ENCODE results near the gene HEXIM1. TPM values are rescaled to one million over a fixed set of nuclear protein-coding genes. Genes with fewer than 3 reads are reported as not detected.

The HEXIM1 gene
- total RNA-seq, 4 donors from 2014 or later, result 22.2 to 35.2 (median 29.7) TPM

- Histone ChIP-seq H3K27ac (no peak overlapping the region), H3K4me3 (no peak overlapping the region), H3K4me1 (peaks cover 0 to 82% (median 29%) of the 10 kb centered on the region in 4 donors), H3K27me3 (no peaks in the 10 kb centered on the region), H3K9me3 (no peaks in the 10 kb centered on the region), H3K36me3 (peaks cover 0 to 7% (median 0%) of the 10 kb centered on the region in 3 donors)
- WGBS, 2 donors, result 95% methylated on average over 8 of the region's 8 CpGs
- no peak for DNase-seq (ENCODE audit: low spot score in 2 of 2)
- TF ChIP-seq POLR2A (IDR thresholded peaks at IDR 0.05) (no peak), EP300 (IDR thresholded peaks at IDR 0.05) (no peak), CTCF (IDR thresholded peaks at IDR 0.05) (no peak)
These were observed 22.8 kb upstream of the HEXIM1 start for GRCh38 chr17:45125509-45125908.

DNA sequence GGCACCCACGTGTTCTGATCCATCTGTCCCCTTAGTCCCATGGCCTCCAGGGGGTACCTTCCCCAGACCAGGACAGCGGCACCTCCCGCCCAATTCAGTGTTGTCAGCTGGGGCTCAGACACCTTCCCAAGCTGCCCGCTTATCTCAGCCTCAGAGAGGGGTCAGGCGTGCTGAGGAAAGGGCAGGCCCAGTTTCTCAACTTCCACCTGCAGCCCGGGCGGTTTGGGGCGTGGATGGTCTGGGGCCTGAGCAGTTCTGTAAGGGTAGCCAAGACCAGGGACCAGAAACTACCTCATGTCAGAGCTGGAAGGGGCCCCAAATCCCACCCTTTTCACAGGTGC, 21.1 kb upstream of the HEXIM1 start:
- peak overlapping the region in 2 of 4 donors; percentile 87 to 100 for H3K27ac ChIP-seq
- WGBS, 2 donors, result 83 to 92% methylated on average over 5 to 8 of the region's 8 CpGs
- H3K4me1 ChIP-seq, result peaks cover 0 to 90% (median 36%) of the 10 kb centered on the region in 4 donors
- no peak for DNase-seq (ENCODE audit: low spot score in 2 of 2)
- no peaks in the 10 kb centered on the region for H3K36me3 ChIP-seq
- no peaks in the 10 kb centered on the region for H3K27me3 ChIP-seq
- TF ChIP-seq EP300 (IDR thresholded peaks at IDR 0.05), result no peak
- no peak for TF ChIP-seq CTCF (IDR thresholded peaks at IDR 0.05)
- no peak for TF ChIP-seq POLR2A (IDR thresholded peaks at IDR 0.05)
- no peak overlapping the region for H3K4me3 ChIP-seq
- no peaks in the 10 kb centered on the region for H3K9me3 ChIP-seq

GRCh38 chr17:45127548-45128300, 20.6 kb upstream of the HEXIM1 start:
- Histone ChIP-seq H3K4me1 (peaks cover 0 to 84% (median 36%) of the 10 kb centered on the region in 4 donors), H3K36me3 (no peaks in the 10 kb centered on the region), H3K4me3 (peak overlapping the region in 1 of 4 donors; percentile 18), H3K9me3 (no peaks in the 10 kb centered on the region), H3K27ac (peak overlapping the region; percentile 63 to 100 (median 81)), H3K27me3 (no peaks in the 10 kb centered on the region)
- no peak for TF ChIP-seq EP300 (IDR thresholded peaks at IDR 0.05)
- no peak for TF ChIP-seq POLR2A (IDR thresholded peaks at IDR 0.05)
- no peak for TF ChIP-seq CTCF (IDR thresholded peaks at IDR 0.05)
- peak; percentile 55 to 59 for DNase-seq (ENCODE audit: low spot score in 2 of 2)
- WGBS, 2 donors, result 39 to 41% methylated on average over 17 to 20 of the region's 20 CpGs

- TF ChIP-seq EP300 (IDR thresholded peaks at IDR 0.05), result no peak
- TF ChIP-seq POLR2A (IDR thresholded peaks at IDR 0.05), result no peak
- no peak for TF ChIP-seq CTCF (IDR thresholded peaks at IDR 0.05)
- DNase-seq (ENCODE audit: low spot score in 2 of 2), result no peak
- no peaks in the 10 kb centered on the region for H3K9me3 ChIP-seq
- peaks cover 0 to 80% (median 36%) of the 10 kb centered on the region in 4 donors for H3K4me1 ChIP-seq
- no peaks in the 10 kb centered on the region for H3K36me3 ChIP-seq
- peak overlapping the region in 1 of 4 donors; percentile 18 for H3K4me3 ChIP-seq
- peak overlapping the region; percentile 63 to 100 (median 81) for H3K27ac ChIP-seq
- no peaks in the 10 kb centered on the region for H3K27me3 ChIP-seq
- WGBS, 2 donors, result 65 to 67% methylated on average over 4 to 5 of the region's 5 CpGs
These were observed 19.9 kb upstream of the HEXIM1 start for GRCh38 chr17:45128331-45128730.

DNA sequence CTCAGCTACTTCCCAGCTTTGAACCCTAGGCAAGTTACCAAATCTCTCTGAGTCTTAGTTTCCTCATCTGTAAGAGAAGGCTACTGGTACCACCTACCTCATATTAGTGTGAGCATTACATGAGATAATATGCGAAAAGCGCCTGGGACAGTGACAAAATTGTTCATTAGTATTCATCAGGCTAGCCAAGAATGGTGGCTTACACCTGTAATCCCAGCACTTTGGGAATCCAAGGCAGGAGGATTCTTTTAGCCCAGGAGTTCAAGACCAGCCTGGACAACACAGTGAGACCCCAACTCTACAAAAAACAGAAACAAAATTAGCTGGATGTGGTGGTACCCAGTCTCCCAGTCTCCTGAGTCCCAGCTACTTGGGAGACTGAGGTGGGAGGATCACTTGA, 19.3 kb upstream of the HEXIM1 start:
- 95 to 98% methylated on average over 2 of the region's 2 CpGs for WGBS, 2 donors
- Histone ChIP-seq H3K4me1 (peaks cover 0 to 74% (median 33%) of the 10 kb centered on the region in 4 donors), H3K4me3 (no peak overlapping the region), H3K36me3 (no peaks in the 10 kb centered on the region), H3K9me3 (no peaks in the 10 kb centered on the region), H3K27ac (peak overlapping the region in 2 of 4 donors; percentile 87 to 100), H3K27me3 (no peaks in the 10 kb centered on the region)
- no peak for TF ChIP-seq POLR2A (IDR thresholded peaks at IDR 0.05)
- no peak for TF ChIP-seq CTCF (IDR thresholded peaks at IDR 0.05)
- TF ChIP-seq EP300 (IDR thresholded peaks at IDR 0.05), result no peak
- no peak for DNase-seq (ENCODE audit: low spot score in 2 of 2)

Measured in tibial nerve (tissue), 4 donors.